Purkinje cell (primary cell): Measurements from ENCODE around the gene HHIPL1. TPM values are rescaled to one million over a fixed set of nuclear protein-coding genes. Genes with fewer than 3 reads are reported as not detected.

Source experiments
- polyA plus RNA-seq: library from polyadenylated mRNA; unstranded; fragments of >200 nt; fragmentation: Nextera tagmentation; gene quantifications from 2 replicates; pipeline ENCODE4 v1.2.1, GENCODE V29; 2014

Gene HHIPL1
- polyA plus RNA-seq: 0.22 and 1.2 TPM in 2 replicates

DNA sequence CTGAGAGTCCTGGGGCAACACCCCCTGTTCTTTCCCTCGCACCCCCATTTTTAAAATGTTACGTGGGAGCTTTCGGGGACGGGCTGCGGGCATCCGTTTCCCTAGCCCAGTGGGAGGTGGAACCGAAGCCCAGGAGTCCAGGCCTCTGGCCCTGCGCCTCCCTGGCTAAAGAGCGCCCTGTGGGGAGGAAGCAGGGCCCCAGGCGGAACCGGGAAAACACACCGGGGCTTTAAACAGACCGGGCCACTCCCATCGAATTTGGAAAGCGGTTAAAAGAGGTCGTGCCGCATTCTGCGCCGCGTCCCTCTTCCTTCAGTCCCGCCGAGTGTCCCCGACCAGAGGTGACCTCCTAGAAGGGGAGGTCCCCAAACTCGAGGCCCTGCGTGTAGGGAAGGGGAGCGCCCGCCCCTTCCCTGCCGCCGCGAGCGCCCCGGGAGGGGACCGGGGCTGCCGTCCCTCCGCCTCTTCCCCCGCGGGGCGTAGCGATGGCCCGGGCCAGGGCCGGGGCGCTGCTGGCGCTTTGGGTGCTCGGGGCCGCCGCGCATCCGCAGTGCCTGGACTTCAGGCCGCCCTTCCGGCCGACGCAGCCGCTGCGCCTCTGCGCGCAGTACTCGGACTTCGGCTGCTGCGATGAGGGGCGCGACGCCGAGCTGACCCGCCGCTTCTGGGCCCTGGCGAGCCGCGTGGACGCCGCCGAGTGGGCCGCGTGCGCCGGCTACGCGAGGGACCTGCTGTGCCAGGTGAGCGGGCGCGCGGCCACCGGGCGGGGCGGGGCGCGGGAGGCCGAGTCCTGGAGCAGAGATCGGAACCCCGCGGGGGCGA, at the start of gene HHIPL1:
Gene HHIPL1, plus strand, starts transcription at position 407 of the 822 bp plus-strand sequence. Its CDS starts 79 bp downstream, at position 486.

GRCh38 chr14:99603471-99604277, 41.3 kb upstream of the HHIPL1 start, which contains the start of gene CCDC85C:
TSS of gene CCDC85C (minus strand) at chr14:99604207. CDS start at chr14:99603959, 248 bp downstream.

GRCh38 chr14:99683619-99684409, 38.9 kb downstream of the HHIPL1 start, which contains the start of gene CYP46A1:
TSS of gene CYP46A1 (plus strand) at chr14:99684298. CDS start at chr14:99684418, 120 bp downstream.

Other genes with a start within 250 kb of the HHIPL1 start
- 35.2 and 36.0 TPM in 2 replicates for gene SETD3, start 164.3 kb upstream of the HHIPL1 start, polyA plus RNA-seq
- gene CCNK, start 163.7 kb upstream of the HHIPL1 start, polyA plus RNA-seq: 14.7 and 22.2 TPM in 2 replicates
- gene CCDC85C, start 40.9 kb upstream of the HHIPL1 start, polyA plus RNA-seq: 0.24 TPM in 1 of 2 replicates, not detected in the other
- gene CYP46A1, start 39.2 kb downstream of the HHIPL1 start, polyA plus RNA-seq: 13.4 and 19.8 TPM in 2 replicates
- gene EML1, start 148.3 kb downstream of the HHIPL1 start, polyA plus RNA-seq: 14.9 and 27.0 TPM in 2 replicates